ENCODE measurements around the gene EID3. TPM values are rescaled to one million over a fixed set of nuclear protein-coding genes. Genes with fewer than 3 reads are reported as not detected.

The EID3 gene
- total RNA-seq, 2 donors from 2014 or later: 2.9 to 4.6 TPM

- no peak for TF ChIP-seq POLR2A (IDR thresholded peaks at IDR 0.05)
- TF ChIP-seq CTCF (IDR thresholded peaks at IDR 0.05): no peak
- Histone ChIP-seq H3K4me3 (no peak overlapping the region), H3K9me3 (no peaks in the 10 kb centered on the region), H3K27me3 (no peaks in the 10 kb centered on the region), H3K36me3 (replicated peaks in 1 of 2; ENCODE audit: insufficient read depth in 1 of 2, low read depth in 2 of 2) (no peaks in the 10 kb centered on the region), H3K27ac (no peak overlapping the region), H3K4me1 (no peaks in the 10 kb centered on the region)
- ATAC-seq (no peak), DNase-seq (no peak)
- 50 to 55% methylated on average over 5 of the region's 5 CpGs for WGBS, 2 donors
- intact Hi-C loops (cut with DNase I): no loop called here
Measured at GRCh38 chr12:104275689-104276088, 27.9 kb upstream of the EID3 start.

DNA sequence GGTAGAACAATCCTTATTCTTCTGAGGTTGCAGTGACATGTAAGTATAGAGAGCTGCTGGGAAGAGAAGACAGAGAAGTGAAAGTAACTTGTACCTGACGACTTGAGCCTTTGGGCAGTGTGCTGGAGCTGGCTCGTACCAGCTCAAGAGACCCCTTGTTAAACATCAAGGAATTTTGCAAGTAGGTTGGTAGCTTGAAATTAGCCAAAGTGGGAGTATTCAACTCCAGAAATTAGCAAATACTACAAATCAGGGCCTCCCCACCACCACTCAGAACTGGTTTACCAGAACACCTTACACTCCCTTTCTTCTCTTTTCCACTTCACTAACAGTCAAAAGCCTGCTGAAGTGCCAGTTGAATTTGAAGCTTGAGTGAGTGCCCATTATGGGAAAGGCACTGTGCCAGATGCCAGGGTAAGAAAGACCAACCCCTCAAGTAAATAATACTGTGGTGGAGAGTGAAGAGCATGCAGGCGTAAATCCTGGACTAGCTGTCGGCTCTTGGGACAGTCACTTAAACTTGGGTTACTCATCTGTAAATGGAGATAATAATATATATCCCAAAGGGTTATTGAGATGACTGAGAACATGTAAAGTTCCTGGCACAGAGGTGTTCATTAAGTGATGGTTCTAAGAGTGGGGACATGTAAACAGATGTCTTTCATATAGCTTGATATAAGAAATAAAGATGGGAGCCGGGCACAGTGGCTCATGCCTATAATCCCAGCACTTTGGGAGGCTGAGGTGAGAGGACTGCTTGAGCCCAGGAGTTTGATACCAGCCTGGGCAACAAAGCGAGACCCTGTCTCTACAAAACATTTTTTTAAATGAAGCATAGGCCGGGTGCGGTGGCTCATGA lies 27.0 kb upstream of the EID3 start:
- no peak overlapping the region for H3K27ac ChIP-seq
- DNase-seq (no peak), ATAC-seq (no peak)
- intact Hi-C loops (cut with DNase I): no loop called here
- H3K9me3 ChIP-seq: no peaks in the 10 kb centered on the region
- H3K36me3 ChIP-seq (replicated peaks in 1 of 2; ENCODE audit: insufficient read depth in 1 of 2, low read depth in 2 of 2): no peaks in the 10 kb centered on the region
- TF ChIP-seq CTCF (IDR thresholded peaks at IDR 0.05) (no peak), POLR2A (IDR thresholded peaks at IDR 0.05) (no peak)
- no peaks in the 10 kb centered on the region for H3K4me1 ChIP-seq
- no peak overlapping the region for H3K4me3 ChIP-seq
- H3K27me3 ChIP-seq: no peaks in the 10 kb centered on the region
- WGBS, 2 donors: 78 to 83% methylated on average over 8 of the region's 8 CpGs

DNA sequence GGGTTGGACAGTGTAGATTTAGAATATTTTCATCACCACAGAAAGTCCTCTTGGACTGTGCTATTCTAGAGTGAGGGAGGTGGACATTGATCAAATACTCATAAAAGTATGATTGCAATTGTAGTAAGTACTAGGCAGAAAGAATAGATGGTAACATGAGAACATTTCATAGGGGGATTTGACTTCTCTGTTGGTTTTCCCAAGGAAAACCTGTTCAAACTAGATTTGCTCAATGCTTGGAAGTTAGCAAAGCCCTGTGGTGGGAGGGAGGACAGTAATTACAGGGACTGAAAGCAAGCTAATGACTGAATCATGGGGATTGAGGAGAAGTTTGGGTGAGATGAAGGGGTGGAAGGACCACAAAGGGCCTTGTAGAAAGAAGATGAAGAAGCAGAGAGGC lies 24.4 kb upstream of the EID3 start:
- ATAC-seq: no peak
- intact Hi-C loops (cut with DNase I): no loop called here

DNA sequence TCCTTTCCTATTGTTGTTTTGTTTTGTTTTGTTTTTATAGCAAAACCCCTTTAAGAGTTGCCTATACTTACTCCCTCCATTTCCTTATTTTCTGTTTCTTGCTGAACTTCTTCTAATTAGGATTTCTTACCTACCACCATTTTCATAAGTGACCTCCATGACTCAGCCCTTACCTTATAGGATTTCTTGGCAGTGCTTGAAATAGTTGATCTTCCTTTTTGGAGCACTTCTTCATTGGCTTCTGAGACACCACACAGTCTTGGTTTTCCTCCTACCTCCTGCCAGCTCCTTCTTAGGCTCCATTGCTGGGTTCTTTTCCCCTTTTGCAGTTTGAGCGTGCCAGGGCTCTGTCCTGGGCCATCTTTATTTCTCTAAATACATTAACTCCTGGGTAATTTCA lies 23.4 kb upstream of the EID3 start:
- WGBS, 2 donors: 82 to 95% methylated on average over 1 of the region's 1 CpG
- no peak for ATAC-seq

More for the DNA sequence above, 24.4 kb upstream of the EID3 start:
- Histone ChIP-seq H3K27me3 (no peaks in the 10 kb centered on the region), H3K4me1 (no peaks in the 10 kb centered on the region), H3K4me3 (no peak overlapping the region), H3K9me3 (no peaks in the 10 kb centered on the region), H3K27ac (no peak overlapping the region), H3K36me3 (replicated peaks in 1 of 2; ENCODE audit: insufficient read depth in 1 of 2, low read depth in 2 of 2) (no peaks in the 10 kb centered on the region)
- TF ChIP-seq POLR2A (IDR thresholded peaks at IDR 0.05): no peak
- TF ChIP-seq CTCF (IDR thresholded peaks at IDR 0.05): no peak
- no peak for DNase-seq

More for the DNA sequence above, 23.4 kb upstream of the EID3 start:
- H3K9me3 ChIP-seq: no peaks in the 10 kb centered on the region
- DNase-seq: no peak
- H3K27me3 ChIP-seq: no peaks in the 10 kb centered on the region
- no peaks in the 10 kb centered on the region for H3K4me1 ChIP-seq
- H3K27ac ChIP-seq: no peak overlapping the region
- TF ChIP-seq CTCF (IDR thresholded peaks at IDR 0.05) (no peak), POLR2A (IDR thresholded peaks at IDR 0.05) (no peak)
- no peak overlapping the region for H3K4me3 ChIP-seq
- H3K36me3 ChIP-seq (replicated peaks in 1 of 2; ENCODE audit: insufficient read depth in 1 of 2, low read depth in 2 of 2): no peaks in the 10 kb centered on the region
- intact Hi-C loops (cut with DNase I): loop anchor here (10.0 kb wide), 1 partner anchor 55 kb away; no protein-coding TSS in a partner anchor
